Measurements from ENCODE around the gene PSMA5. TPM values are rescaled to one million over a fixed set of nuclear protein-coding genes. Genes with fewer than 3 reads are reported as not detected.

PSMA5 gene
- total RNA-seq, 1 donor from 2014 or later, result 23.1 TPM

DNA sequence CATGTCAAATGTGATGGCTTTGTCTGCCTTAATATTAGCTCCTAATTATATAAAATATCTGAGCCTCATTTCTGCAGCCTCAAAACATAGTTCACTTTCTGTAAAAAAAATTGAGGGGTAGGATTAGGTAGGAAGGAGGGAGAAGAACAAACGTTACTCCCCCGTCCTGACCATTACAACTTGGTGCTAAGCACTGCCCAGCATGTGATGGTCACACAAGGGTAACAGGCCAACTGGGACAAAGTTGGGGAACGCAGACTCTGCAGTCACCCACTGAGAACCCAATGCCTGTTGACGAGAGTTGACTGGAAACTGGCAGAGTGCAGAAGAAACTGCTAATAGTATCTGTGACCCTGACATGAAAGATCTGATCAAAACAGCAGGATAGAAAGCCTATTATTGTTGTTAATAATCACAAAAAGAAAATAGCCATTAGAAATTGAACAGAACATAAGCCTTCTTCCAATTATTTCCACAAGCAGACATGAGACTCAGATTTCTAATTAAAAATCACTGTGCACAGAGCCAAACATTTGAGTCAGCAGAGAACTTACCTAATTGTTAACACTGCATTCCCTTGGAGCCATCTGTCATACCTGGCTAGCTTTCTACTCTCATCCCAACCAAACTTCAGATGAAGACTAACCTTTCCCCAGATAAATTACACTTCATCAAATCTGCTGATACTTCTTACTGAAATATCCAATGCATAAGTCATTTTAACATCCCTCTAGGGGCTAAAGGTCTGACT is 34.0 kb downstream of the PSMA5 start:
- H3K4me1 ChIP-seq, result peaks cover 16% of the 10 kb centered on the region
- no peaks in the 10 kb centered on the region for H3K27me3 ChIP-seq
- peak overlapping the region; percentile 69 for H3K27ac ChIP-seq
- TF ChIP-seq POLR2A (IDR thresholded peaks at IDR 0.05), result no peak
- no peak for TF ChIP-seq POLR2AphosphoS5 (IDR thresholded peaks at IDR 0.05; ENCODE audit: insufficient read depth in 1 of 2, low read depth in 1 of 2)
- TF ChIP-seq, protein P1, sequence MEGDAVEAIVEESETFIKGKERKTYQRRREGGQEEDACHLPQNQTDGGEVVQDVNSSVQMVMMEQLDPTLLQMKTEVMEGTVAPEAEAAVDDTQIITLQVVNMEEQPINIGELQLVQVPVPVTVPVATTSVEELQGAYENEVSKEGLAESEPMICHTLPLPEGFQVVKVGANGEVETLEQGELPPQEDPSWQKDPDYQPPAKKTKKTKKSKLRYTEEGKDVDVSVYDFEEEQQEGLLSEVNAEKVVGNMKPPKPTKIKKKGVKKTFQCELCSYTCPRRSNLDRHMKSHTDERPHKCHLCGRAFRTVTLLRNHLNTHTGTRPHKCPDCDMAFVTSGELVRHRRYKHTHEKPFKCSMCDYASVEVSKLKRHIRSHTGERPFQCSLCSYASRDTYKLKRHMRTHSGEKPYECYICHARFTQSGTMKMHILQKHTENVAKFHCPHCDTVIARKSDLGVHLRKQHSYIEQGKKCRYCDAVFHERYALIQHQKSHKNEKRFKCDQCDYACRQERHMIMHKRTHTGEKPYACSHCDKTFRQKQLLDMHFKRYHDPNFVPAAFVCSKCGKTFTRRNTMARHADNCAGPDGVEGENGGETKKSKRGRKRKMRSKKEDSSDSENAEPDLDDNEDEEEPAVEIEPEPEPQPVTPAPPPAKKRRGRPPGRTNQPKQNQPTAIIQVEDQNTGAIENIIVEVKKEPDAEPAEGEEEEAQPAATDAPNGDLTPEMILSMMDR (IDR thresholded peaks at IDR 0.05), result no peak
- intact Hi-C loops (cut with DNase I), result no loop called here
- no peaks in the 10 kb centered on the region for H3K36me3 ChIP-seq
- no peaks in the 10 kb centered on the region for H3K9me3 ChIP-seq
- no peak for DNase-seq (ENCODE audit: extremely low spot score in 2 of 2)
- peak overlapping the region in 1 of 2 donors; percentile 21 for H3K4me3 ChIP-seq

DNA sequence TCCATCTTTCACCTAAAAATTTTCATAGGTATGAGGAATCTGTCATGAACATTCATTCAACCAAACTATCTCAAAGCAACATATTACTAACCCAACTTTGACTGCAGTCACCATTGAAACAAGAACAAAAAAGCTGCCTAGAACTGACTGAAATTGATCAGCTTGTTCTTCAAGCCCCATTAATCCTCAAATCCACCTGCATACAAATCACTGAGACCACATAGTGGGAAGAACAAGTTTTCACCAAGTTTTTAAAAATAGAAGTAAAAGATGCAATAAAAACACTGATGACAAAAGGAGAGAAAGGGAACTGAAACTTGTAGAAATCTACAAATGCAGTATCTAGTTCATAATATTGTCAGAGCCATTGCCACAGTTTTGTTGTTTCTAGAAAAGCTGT is 34.6 kb downstream of the PSMA5 start:
- Histone ChIP-seq H3K9me3 (no peaks in the 10 kb centered on the region), H3K27me3 (no peaks in the 10 kb centered on the region), H3K4me3 (peak overlapping the region in 1 of 2 donors; percentile 8), H3K27ac (peak overlapping the region; percentile 69), H3K4me1 (peaks cover 16% of the 10 kb centered on the region), H3K36me3 (no peaks in the 10 kb centered on the region)
- TF ChIP-seq, protein P1 (IDR thresholded peaks at IDR 0.05), result no peak
- TF ChIP-seq POLR2A (IDR thresholded peaks at IDR 0.05), result no peak
- TF ChIP-seq POLR2AphosphoS5 (IDR thresholded peaks at IDR 0.05; ENCODE audit: insufficient read depth in 1 of 2, low read depth in 1 of 2), result no peak
- no peak for DNase-seq (ENCODE audit: extremely low spot score in 2 of 2)
- intact Hi-C loops (cut with DNase I), result no loop called here

DNA sequence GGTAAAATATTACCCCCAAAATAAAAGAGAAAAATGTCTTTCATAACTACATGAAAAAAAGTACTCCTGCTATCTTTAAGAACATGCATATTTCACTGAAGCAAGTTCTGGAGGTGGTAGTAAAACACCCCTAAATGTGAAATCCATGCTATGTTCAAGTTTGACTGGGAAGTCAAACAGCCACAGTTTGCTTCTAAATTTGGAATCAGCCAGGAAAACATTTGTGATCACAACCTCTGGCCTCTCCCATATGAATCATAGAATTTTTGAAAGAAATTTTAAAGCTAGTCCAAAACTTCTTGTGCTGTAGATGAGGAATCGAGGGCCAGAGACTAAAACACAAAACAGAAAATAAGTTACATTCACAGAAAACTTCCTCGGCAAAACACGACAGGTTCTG is 35.1 kb downstream of the PSMA5 start:
- Histone ChIP-seq H3K27ac (peak overlapping the region; percentile 69), H3K27me3 (no peaks in the 10 kb centered on the region), H3K36me3 (no peaks in the 10 kb centered on the region), H3K9me3 (no peaks in the 10 kb centered on the region), H3K4me1 (peaks cover 16% of the 10 kb centered on the region), H3K4me3 (peak overlapping the region in 1 of 2 donors; percentile 8)
- no peak for DNase-seq (ENCODE audit: extremely low spot score in 2 of 2)
- intact Hi-C loops (cut with DNase I), result no loop called here
- TF ChIP-seq POLR2AphosphoS5 (IDR thresholded peaks at IDR 0.05; ENCODE audit: insufficient read depth in 1 of 2, low read depth in 1 of 2) (no peak), POLR2A (IDR thresholded peaks at IDR 0.05) (no peak)
- TF ChIP-seq, protein P1 (IDR thresholded peaks at IDR 0.05), result no peak

DNA sequence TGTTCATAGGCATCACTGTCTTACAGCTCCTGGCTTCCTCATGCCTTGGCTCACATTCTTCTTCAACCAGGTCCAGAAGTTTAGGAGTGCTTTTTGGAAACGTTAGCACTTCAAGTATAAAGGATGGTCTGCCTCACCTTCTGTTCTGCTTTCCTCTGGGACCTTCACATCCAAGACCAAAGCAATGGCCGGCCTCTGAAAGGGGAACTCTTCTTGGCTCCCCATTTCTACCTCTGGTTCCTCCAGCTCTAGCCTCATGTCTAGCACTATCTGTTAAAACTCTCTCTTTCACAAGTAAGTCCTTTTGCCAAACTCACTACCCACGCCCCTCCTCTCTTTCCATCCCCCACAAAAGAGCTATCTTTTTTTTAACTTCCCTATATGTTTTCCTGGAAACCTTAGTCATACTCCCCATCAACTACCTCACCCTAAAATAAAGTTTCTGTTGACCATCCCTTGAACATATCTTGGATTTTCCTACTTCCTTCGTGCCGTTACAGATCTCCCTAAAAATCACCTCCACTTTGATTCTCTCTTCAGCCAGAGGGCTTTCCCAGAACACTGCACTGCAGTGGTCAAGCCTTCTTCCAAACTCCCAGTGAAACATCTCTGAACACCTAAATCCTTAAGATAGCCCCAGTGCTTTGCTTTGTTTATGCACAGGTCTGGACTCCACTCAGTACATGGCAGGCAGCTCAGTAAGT is 36.5 kb downstream of the PSMA5 start:
- Histone ChIP-seq H3K36me3 (no peaks in the 10 kb centered on the region), H3K27ac (peak overlapping the region; percentile 69), H3K27me3 (no peaks in the 10 kb centered on the region), H3K4me3 (no peak overlapping the region), H3K4me1 (peaks cover 16% of the 10 kb centered on the region), H3K9me3 (no peaks in the 10 kb centered on the region)
- intact Hi-C loops (cut with DNase I), result no loop called here
- no peak for TF ChIP-seq POLR2AphosphoS5 (IDR thresholded peaks at IDR 0.05; ENCODE audit: insufficient read depth in 1 of 2, low read depth in 1 of 2)
- TF ChIP-seq POLR2A (IDR thresholded peaks at IDR 0.05), result no peak
- TF ChIP-seq, protein P1 (IDR thresholded peaks at IDR 0.05), result no peak
- no peak for DNase-seq (ENCODE audit: extremely low spot score in 2 of 2)

Data from vagina (tissue), 2 donors.